Ascending aorta (tissue), 2 donors: ENCODE measurements around the gene ARL4A. TPM values are rescaled to one million over a fixed set of nuclear protein-coding genes. Genes with fewer than 3 reads are reported as not detected.
"Not testable (repeated sequence)": the region's sequence is repeated elsewhere in the genome, so short reads cannot be mapped to it uniquely, and the experiment has no call there.

ENCODE experiments used
- DNase-seq, 2 donors: peaks; one replicate each; pipeline ENCODE4 v3.0.0-alpha.2; 2019; ENCODE audit warnings: low spot score in 2 of 2
- H3K27ac ChIP-seq, 2 donors: fragments of 200-600 bp; sonication (generic); one replicate each; pipeline ENCODE4 v1.5.1; 2016 to 2017; ENCODE audit warnings: mild to moderate bottlenecking in 1 of 2
- H3K27me3 ChIP-seq: fragments of 200-600 bp; sonication (generic); one replicate; pipeline ENCODE4 v1.5.1; 2017
- H3K36me3 ChIP-seq, 2 donors: fragments of 200-600 bp; sonication (generic); one replicate each; pipeline ENCODE4 v1.5.1; 2016
- H3K4me1 ChIP-seq, 2 donors: fragments of 200-600 bp; sonication (generic); one replicate each; pipeline ENCODE4 v1.5.1; 2016 to 2017; ENCODE audit warnings: mild to moderate bottlenecking in 1 of 2
- H3K4me3 ChIP-seq, 2 donors: fragments of 200-600 bp; sonication (generic); one replicate each; pipeline ENCODE4 v1.5.1; 2016 to 2017; ENCODE audit warnings: mild to moderate bottlenecking in 1 of 2
- H3K9me3 ChIP-seq, 2 donors: fragments of 200-600 bp; sonication (generic); one replicate each; pipeline ENCODE4 v1.5.1; 2016
- intact Hi-C: fragments of 100-400 bp; cut with DNase I; formaldehyde crosslinking; loops from one replicate; pipeline ENCODE4 v1.15.1; 2023
- total RNA-seq: library from RNA; depleted of rRNA; stranded (reverse); fragments of >200 nt; gene quantifications from one replicate; pipeline ENCODE4 v1.1.0, GENCODE V29; 2016
- TF ChIP-seq, protein P1 (sequence below), 3 experiments: fragments of 200-600 bp in 2 of 3; fragments of 450-650 bp in 1 of 3; sonication (generic) in 2 of 3; IDR thresholded peaks; one replicate each; pipeline ENCODE4 v1.5.1; 2016 to 2019; ENCODE audit warnings: antibody characterized with exemption in 3 of 3, mild to moderate bottlenecking in 1 of 3, moderate library complexity in 1 of 3

Gene ARL4A
- total RNA-seq, 1 donor from 2014 or later, result 55.5 TPM

DNA sequence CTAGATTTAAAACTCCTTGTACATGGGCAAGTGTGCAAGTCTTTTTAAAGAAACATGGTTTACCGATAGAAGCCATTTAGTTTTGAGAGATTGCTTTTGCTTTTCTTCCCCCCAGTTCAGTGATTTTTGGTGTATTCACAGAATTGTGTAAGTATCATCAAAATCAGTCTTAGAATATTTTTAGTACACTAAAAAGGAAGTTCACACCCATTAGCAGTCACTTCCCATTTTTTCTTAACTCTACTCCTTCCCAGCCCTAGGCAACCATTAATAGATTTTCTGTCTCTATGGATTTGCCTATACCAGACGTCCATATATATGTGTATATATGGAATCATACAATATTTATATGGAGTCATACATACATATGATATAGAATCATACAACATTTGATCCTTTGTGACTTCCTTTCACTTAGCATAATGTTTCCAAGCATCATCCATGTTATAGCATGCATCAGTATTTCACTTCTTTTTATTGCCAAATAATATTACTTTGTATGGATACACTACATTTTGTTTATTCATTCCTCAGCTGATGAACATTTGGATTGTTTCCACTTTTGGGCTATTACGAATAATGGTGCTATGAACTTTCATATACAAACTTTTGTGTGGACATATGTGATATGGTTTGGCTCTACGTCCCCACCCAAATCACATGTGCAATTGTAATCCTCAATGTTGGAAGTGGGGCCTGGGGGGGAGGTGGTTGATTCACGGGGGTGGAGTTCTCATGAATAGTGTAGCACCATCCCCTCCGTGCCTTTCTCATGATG lies 16.5 kb upstream of the ARL4A start:
- H3K36me3 ChIP-seq, result no peaks in the 10 kb centered on the region
- H3K4me3 ChIP-seq, result no peak overlapping the region
- peaks cover 0 to 2% of the 10 kb centered on the region in 2 donors for H3K9me3 ChIP-seq
- DNase-seq, result no peak
- H3K27ac ChIP-seq, result no peak overlapping the region
- intact Hi-C loops, result no loop called here
- TF ChIP-seq, protein P1, sequence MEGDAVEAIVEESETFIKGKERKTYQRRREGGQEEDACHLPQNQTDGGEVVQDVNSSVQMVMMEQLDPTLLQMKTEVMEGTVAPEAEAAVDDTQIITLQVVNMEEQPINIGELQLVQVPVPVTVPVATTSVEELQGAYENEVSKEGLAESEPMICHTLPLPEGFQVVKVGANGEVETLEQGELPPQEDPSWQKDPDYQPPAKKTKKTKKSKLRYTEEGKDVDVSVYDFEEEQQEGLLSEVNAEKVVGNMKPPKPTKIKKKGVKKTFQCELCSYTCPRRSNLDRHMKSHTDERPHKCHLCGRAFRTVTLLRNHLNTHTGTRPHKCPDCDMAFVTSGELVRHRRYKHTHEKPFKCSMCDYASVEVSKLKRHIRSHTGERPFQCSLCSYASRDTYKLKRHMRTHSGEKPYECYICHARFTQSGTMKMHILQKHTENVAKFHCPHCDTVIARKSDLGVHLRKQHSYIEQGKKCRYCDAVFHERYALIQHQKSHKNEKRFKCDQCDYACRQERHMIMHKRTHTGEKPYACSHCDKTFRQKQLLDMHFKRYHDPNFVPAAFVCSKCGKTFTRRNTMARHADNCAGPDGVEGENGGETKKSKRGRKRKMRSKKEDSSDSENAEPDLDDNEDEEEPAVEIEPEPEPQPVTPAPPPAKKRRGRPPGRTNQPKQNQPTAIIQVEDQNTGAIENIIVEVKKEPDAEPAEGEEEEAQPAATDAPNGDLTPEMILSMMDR (IDR thresholded peaks at IDR 0.05), result no peak
- H3K27me3 ChIP-seq, result no peaks in the 10 kb centered on the region
- no peaks in the 10 kb centered on the region for H3K4me1 ChIP-seq

- H3K4me1 ChIP-seq, DNase-seq, H3K27me3 ChIP-seq, H3K36me3 ChIP-seq, H3K27ac ChIP-seq, H3K9me3 ChIP-seq, H3K4me3 ChIP-seq, intact Hi-C loops: not testable (repeated sequence)
Measured at GRCh38 chr7:12673436-12673835, 14.0 kb upstream of the ARL4A start.

DNA sequence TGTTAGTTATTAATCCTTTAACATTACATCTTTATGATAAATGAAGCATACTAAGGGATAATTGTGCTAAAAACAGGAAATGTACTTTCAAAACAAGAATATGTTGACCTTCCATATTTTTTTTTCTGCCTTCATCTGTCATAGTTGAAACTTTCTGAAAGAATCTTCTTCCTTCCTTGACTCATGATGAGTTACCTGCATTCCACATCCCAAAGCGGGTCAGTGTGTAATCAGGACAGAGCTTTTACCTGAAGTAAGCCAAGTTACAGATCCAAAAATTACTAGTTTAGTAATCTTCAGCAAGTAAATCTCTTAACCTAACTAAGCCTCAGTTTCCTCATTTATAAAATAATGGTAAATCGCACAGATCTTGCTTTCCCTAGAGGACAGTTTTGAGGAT lies 13.4 kb upstream of the ARL4A start:
- intact Hi-C loops, result no loop called here
- H3K36me3 ChIP-seq, result no peaks in the 10 kb centered on the region
- H3K9me3 ChIP-seq, result peaks cover 0 to 4% of the 10 kb centered on the region in 2 donors
- DNase-seq, result no peak
- H3K4me3 ChIP-seq, result no peak overlapping the region
- H3K27me3 ChIP-seq, result no peaks in the 10 kb centered on the region
- H3K27ac ChIP-seq, result no peak overlapping the region
- no peaks in the 10 kb centered on the region for H3K4me1 ChIP-seq
- TF ChIP-seq, protein P1 (IDR thresholded peaks at IDR 0.05), result no peak

- intact Hi-C loops, result no loop called here
- no peaks in the 10 kb centered on the region for H3K4me1 ChIP-seq
- no peaks in the 10 kb centered on the region for H3K27me3 ChIP-seq
- peaks cover 0 to 4% of the 10 kb centered on the region in 2 donors for H3K9me3 ChIP-seq
- H3K27ac ChIP-seq, result no peak overlapping the region
- H3K4me3 ChIP-seq, result no peak overlapping the region
- no peak for DNase-seq
- no peaks in the 10 kb centered on the region for H3K36me3 ChIP-seq
- TF ChIP-seq, protein P1 (IDR thresholded peaks at IDR 0.05), result peak in 1 of 3 experiments; percentile 20
Measured at GRCh38 chr7:12674861-12675260, 12.6 kb upstream of the ARL4A start.

DNA sequence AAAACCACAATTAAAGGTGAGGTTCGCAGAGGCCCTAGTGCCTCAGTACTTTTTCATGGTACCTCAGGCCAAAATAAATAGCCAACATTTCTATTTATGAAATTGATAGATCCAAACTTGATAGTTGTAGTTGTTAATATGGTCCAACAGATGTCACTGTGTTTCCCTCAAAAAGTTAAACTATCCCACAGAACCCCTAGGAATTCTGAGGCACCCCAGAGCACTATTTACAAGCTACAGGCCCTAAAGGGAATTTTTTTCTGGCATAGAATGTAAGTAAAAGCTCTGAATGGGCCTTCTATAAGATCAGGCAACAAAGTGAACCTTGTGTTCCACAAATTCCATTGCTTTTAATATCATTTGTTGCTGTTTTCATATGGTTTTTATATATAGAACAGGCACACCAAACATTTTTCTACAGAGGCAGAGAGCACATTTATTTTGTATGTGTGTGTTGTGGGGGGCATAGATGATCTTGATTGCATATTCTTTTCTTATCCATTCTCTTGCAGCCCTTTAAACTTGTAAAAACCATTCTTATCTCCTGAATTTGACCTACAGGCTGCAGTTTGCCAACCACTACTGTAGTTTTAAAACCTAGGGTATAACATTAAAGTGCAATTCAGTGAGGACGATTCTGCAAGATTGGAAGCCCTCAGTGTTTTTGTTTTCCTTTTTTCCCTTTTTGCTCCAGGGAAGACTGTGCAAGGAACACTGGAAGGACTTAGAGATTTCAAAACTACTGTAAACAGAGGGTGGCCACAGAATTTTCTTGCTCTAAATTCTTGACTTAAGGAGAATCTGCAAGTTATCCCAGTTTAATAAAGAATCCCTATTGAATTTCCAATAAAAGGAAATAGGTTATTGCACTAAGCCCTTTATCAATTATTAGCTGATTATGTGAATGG lies 3.5 kb upstream of the ARL4A start:
- TF ChIP-seq, protein P1 (IDR thresholded peaks at IDR 0.05), result peak in 2 of 3 experiments; percentile 14 to 17
- Histone ChIP-seq H3K9me3 (no peaks in the 10 kb centered on the region), H3K27me3 (no peaks in the 10 kb centered on the region), H3K4me1 (peaks cover 0 to 3% of the 10 kb centered on the region in 2 donors), H3K36me3 (no peaks in the 10 kb centered on the region), H3K4me3 (no peak overlapping the region), H3K27ac (no peak overlapping the region)
- intact Hi-C loops, result loop anchor here (2.0 kb wide), 1 partner anchor 579 kb away; no protein-coding TSS in a partner anchor
- no peak for DNase-seq

DNA sequence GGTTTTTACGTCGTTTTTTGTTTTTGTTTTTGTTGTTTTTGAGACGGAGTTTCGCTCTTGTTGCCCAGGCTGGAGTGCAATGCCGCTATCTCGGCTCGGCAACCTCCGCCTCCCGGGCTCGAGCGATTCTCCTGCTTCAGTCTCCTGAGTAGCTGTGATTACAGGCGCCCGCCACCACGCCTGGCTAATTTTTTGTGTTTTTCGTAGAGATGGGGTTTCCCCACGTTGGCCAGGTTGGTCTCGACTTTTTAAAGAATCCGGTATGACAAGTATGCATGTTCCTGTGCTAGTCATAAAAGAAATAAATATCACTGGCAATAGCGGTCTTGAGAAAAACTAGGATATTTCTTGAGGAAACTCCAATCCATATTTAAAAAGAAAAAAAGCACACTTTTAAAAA lies 2.7 kb upstream of the ARL4A start:
- Histone ChIP-seq H3K27ac (no peak overlapping the region), H3K4me1 (peaks cover 0 to 3% of the 10 kb centered on the region in 2 donors), H3K27me3 (no peaks in the 10 kb centered on the region), H3K36me3 (no peaks in the 10 kb centered on the region), H3K9me3 (no peaks in the 10 kb centered on the region), H3K4me3 (no peak overlapping the region)
- intact Hi-C loops, result loop anchor here (2.0 to 5.0 kb wide), 2 partner anchors 203 to 578 kb away; no protein-coding TSS in a partner anchor
- TF ChIP-seq, protein P1 (IDR thresholded peaks at IDR 0.05), result no peak
- no peak for DNase-seq
